Measurements from ENCODE around the gene FMOD.
"Not testable (repeated sequence)": the region's sequence is repeated elsewhere in the genome, so short reads cannot be mapped to it uniquely, and the experiment has no call there.

FMOD gene

GRCh38 chr1:203325026-203325417, 25.9 kb downstream of the FMOD start:
- DNase-seq = no peak

- peak in 1 of 2 donors; percentile 30 for DNase-seq
Measured at GRCh38 chr1:203324105-203325025, 26.6 kb downstream of the FMOD start.

DNA sequence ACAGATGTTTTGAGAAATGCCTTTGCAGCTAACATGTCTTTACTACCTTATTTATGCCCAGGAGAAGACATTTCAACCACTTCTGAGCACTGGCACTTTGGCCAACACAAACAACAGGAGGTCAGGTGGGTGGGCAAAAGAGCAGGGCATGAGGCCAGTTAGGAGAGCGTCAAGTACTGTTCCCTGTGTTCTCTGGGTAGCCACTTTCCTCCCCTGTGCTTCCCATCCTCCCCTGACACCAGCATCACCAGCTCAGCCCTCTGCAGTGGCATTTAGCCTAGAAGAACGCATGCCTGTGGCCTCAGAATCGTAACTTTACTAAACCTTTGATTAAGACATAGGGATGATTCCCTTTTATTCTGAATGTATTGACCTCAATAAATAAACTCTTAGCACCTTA, 27.3 kb downstream of the FMOD start:
- no peak for DNase-seq

DNA sequence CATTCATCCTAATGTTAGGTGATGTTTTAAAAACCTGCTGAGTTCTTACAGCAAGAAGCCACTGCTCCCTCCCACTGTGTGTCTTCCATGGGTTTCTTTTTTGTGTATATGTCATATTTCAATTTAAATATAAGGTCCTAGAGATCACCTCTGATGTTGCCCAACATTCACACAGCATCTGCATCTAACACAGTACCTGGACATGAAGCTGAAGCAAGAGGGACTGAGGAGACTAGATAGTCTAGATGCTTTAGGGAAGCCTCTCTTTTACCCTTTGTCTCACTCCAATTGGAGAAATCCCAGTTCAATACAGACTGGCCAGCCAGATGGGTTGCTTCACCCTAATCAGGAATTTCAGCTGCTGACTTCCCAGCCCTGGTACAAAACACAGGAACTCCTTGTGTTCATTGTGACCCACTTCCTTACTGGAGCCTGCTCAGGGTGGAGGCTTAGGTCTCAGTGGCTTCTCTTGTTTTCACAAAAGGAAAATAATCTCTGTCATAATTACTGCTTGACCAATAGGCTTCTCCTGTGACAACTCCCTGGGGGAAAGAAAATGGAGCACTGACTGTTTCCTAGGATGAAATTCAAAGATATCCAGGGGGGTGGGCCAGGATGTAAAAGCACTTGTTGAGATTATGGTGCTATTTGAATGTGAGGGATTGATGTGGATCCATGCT, 28.3 kb downstream of the FMOD start:
- no peak for DNase-seq

DNA sequence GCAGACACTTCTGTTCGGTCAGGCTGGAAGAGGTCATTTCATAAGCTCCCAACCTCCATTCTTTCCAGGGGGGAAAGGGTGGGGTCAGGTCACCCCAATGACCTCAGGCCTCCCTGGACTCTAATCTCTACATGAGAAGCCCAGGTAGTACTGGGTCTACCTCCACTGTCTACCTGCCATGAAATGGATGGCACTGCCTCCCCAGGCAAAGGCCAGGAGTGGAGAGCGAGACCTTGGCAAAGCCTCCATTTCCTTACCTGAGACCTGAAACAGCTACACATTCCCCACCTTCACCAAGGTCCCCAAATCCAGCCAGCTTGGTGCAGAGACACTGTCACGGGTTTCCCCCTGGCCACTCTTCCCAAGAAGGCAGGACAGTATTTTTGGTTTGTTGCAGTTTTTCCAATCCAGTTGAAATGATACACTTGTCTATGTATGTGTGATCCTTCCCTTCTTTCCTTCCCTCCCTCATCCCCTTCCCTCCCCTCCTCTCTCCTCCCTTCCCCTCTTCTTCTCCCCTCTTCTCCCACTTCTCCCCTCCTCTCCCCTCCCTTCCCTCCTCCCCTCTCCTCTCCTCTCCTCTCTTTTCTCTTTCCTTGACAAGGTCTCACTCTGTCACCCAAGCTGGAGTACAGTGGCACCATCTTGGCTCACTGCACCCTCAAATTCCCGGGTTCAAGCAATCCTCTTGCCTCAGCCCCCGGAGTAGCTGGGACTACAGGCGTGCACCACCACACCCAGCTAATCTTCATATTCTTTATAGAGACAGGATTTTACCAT, 29.5 kb downstream of the FMOD start:
- no peak for DNase-seq

DNA sequence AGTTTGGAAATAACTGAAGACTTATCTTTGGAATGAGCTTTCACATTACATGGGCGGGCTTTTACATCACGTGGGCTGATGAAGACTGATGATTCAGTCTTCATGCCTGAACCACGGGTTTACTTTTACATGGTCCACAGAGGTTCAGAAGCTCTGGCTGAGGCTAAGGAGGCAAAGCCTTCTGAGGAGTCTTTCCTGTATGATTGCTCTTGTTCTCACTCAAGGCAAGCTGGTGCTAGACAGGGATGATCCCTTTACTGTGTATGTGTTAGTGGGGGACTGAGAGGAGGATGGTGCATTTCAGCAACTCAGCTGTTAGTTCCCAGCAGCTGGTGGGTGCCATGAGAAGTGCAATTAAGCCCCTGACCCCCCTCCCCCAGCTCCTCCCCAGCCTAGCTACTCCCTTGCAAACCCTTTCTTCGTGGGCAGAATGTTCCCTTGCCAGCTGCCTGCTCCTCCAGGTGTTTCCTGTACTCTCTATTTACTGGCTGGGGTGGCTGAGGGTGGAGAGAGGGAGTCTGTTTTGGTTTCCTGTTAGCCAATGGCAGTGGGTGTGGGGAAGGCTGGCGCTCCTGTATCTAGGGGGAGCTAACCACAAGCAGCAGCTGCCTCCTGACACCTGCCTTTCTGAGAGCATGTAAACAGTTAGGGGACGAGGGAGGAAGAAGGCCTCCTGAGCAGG, 30.2 kb downstream of the FMOD start:
- no peak for DNase-seq

DNA sequence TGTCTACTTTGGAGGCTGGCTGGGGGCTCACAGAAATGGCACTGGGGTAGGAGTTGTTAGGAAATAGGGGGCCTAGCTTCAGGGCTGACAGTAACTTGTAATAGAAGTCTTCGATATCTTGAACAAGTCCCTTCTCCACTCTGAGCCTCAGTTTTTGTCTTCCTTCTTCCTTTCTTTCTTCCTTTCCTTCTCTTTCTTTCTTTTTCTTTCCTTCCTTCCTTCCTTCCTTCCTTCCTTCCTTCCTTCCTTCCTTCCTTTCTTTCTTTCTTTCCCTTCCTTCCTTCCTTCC, 32.7 kb downstream of the FMOD start:
- no peak for DNase-seq

GRCh38 chr1:203317429-203318228, 33.3 kb downstream of the FMOD start:
- DNase-seq = no peak

GRCh38 chr1:203316626-203317093, 34.3 kb downstream of the FMOD start:
- DNase-seq = no peak

DNA sequence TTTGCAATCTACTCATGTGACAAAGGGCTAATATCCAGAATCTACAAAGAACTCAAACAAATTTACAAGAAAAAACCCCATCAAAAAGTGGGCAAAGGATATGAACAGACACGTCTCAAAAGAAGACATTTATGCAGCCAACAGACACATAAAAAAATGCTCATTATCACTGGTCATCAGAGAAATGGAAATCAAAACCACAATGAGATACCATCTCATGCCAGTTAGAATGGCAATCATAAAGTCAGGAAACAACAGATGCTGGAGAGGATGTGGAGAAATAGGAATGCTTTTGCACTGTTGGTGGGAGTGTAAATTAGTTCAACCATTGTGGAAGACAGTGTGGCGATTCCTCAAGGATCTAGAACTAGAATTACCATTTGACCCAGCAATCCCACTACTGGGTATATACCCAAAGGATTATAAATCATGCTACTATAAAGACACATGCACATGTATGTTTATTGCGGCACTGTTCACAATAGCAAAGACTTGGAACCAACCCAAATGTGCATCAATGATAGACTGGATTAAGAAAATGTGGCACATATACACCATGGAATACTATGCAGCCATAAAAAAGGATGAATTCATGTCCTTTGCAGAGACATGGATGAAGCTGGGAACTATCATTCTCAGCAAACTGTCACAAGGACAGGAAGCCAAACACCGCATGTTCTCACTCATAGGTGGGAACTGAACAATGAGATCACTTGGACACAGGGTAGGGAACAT, 36.7 kb downstream of the FMOD start:
- not testable (repeated sequence) for DNase-seq

DNA sequence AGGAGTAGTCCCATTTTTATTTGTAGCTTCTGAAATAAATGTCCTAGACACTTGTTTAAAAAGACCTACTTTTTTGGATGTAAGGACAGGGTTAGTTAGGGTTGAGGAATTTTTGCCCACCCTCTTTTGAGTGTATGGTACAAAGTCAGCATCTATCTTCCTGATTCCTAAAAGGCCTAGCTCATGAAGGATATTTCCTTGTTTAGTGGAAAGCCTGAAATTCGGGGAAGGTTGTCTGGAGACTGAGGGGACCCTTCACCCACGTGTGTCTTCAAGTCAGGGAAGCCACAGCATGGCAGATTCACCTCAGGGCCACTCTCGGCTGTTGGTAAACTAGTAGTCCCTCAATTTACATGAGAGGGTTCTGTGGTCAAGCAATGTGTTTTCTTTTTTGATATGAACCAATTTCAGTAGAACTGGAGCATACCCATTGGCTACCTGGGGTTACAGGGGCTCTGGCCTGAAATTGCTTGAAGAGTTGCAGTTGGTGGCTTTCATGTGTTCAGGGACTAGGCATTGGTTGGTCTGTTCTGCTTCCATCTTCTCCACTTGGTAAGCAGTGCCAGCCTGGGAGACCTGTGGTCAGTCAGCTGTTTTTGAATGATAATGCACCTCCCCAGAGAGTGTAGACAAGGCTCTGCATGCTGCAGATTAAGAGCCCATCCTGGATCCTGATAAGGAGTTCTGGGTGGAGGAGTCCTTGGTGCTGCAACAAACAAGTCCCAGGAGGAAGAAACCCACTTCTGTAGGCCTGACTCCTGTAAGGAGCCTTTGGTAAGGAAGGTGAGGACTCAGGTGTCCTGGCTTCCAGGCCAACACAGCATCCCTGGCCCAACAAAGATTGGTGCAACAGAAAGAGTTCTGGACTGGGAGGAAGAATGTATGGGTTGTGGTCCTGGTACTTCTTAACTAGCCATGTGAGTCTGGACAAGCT, 39.3 kb downstream of the FMOD start:
- DNase-seq = no peak

DNA sequence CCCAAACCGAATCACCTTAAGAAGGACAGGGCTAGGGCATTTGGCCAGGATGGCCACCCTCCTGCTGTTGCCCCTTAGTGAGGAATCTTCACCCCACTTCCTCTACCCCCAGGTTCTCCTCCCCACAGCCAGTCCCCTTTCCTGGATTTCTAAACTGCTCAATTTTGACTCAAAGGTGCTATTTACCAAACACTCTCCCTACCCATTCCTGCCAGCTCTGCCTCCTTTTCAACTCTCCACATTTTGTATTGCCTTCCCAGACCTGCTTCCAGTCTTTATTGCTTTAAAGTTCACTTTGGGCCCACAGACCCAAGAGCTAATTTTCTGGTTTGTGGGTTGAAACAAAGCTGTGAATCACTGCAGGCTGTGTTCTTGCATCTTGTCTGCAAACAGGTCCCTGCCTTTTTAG, 42.0 kb downstream of the FMOD start:
- DNase-seq = no peak

DNA sequence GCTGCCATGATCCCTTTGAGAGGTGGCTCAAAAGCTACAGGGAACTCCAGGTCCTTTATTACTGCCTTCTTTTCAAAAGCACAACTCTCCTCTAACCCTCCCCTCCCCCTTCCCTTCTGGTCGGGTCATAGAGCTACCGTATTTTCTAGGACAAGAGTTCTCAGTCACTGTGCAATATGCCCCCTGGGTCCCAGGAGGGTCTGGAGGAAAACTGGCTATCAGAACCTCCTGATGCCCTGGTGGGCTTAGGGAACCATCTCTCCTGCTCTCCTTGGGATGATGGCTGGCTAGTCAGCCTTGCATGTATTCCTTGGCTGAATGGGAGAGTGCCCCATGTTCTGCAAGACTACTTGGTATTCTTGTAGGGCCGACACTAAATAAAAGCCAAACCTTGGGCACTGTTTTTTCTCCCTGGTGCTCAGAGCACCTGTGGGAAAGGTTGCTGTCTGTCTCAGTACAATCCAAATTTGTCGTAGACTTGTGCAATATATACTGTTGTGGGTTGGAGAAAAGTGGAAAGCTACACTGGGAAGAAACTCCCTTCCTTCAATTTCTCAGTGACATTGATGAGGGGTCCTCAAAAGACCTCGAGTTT, 42.5 kb downstream of the FMOD start:
- no peak for DNase-seq

DNA sequence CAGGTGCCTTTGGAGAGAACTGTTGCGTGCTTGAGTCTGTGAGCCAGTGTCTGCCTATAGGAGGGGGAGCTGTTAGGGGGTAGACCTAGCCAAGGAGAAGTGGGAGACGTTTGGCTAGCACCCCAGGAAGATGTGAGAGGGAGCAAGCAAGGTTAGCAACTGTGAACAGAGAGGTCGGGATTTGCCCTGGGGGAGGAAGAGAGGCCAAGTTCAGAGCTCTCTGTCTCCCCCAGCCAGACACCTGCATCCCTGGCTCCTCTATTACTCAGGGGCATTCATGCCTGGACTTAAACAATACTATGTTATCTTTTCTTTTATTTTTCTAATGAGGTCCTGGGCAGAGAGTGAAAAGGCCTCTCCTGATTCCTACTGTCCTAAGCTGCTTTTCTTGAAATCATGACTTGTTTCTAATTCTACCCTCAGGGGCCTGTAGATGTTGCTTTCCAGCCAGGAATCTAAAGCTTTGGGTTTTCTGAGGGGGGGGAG, 43.2 kb downstream of the FMOD start:
- no peak for DNase-seq

GRCh38 chr1:203306965-203307541, 43.9 kb downstream of the FMOD start:
- DNase-seq = no peak

GRCh38 chr1:203306089-203306964, 44.6 kb downstream of the FMOD start:
- DNase-seq = peak; percentile 63 to 69

DNA sequence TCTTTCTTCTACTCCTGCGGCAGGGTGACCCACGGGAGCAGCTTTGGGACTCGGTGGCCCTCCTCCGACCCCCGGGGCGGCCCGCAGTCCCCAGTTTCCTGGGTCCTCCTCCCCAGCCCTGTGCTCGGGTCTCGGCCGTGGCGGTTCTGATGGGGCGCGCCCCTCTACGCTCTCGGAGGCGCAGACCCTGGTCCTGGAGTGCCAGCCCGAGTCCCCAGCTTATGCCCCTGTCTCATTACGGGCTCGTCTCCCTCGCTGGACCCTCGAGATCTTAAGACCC, 45.2 kb downstream of the FMOD start:
- DNase-seq = no peak

Measured in hippocampal formation (tissue), 2 donors.